Measurements from ENCODE around the gene NLGN1. TPM values are rescaled to one million over a fixed set of nuclear protein-coding genes. Genes with fewer than 3 reads are reported as not detected.
A peak's percentile ranks its signal among the peaks of the same experiment; 100 is the strongest.

The NLGN1 gene
- total and polyA plus RNA-seq, 2 of the 8 experiments (the other 6 are each of a cell fraction or from before 2014, with no cell fraction given), result 7.8 to 14.8 TPM

DNA sequence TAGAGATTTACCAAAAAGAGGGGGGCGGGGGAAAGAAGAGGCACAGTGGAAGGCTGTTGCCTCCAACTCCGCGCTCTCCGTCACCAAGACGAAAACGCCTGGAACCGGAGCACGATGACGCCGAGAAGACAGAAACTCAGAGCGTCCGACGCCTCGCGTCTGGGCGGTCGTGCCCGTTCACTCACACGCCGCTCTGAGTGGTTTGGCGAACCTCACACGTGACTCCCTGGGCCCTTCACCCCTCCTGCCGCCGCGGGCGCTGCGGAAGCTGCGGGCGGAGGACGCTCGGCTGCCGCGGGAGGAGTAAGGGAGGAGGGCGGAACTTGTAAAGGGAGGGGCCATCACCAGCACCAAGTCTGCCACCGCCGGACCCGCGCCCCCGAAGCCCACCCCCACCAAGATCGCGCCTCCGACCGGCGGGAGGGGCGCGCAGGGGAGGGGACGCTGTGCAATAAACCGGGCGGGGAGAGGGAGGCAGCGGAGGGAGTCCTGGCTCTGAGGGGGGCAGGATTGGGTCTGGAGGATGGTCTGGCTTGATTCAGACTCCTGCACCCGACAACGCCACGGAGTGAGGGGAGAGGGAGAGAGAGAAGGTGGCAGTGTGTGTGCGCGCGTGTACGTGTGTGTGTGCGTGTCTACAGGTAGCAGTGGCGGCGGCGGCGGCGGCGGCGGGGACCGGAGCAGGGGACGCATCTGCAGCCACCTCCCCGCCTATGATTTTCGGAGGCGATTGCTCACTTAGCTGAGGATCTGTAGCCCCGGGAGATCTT lies 1.9 kb upstream of the NLGN1 start (continued):
- TF ChIP-seq SRF (IDR thresholded peaks at IDR 0.05; ENCODE audit: low read depth, low read length) (no peak), EZH2 (IDR thresholded peaks at IDR 0.05; ENCODE audit: low read depth, low read length, severe bottlenecking) (peak; percentile 32), POU5F1 (IDR thresholded peaks at IDR 0.05; ENCODE audit: low read depth, low read length) (no peak), RAD21 (IDR thresholded peaks at IDR 0.05 in 1 of 2, conservative IDR thresholded peaks at IDR 0.05 in 1 of 2; ENCODE audit: low read depth in 2 of 2, low read length in 2 of 2) (peak in 1 of 2 experiments; percentile 12; a peak in 1 of 4 replicates), RNF2 (IDR thresholded peaks at IDR 0.05; ENCODE audit: borderline replicate concordance, low read depth, low read length, missing control alignments, poor library complexity, severe bottlenecking) (peak; percentile 8), NRF1 (IDR thresholded peaks at IDR 0.05; ENCODE audit: low read depth, low read length) (no peak), USF2 (IDR thresholded peaks at IDR 0.05; ENCODE audit: low read length) (peak; percentile 82), ASH2L (IDR thresholded peaks at IDR 0.05; ENCODE audit: low read length) (peak; percentile 96), POLR2AphosphoS5 (IDR thresholded peaks at IDR 0.05; ENCODE audit: low read depth, low read length) (peak; percentile 61), FOSL1 (IDR thresholded peaks at IDR 0.05; ENCODE audit: insufficient read depth, low read depth, low read length) (no peak), CREB1 (IDR thresholded peaks at IDR 0.05) (peak; percentile 81), PHF8 (conservative IDR thresholded peaks at IDR 0.05; ENCODE audit: low read depth, low read length) (0 out of 2 replicates have a peak, but pooled peaks have one; percentile 41)
- TF ChIP-seq, protein P1, sequence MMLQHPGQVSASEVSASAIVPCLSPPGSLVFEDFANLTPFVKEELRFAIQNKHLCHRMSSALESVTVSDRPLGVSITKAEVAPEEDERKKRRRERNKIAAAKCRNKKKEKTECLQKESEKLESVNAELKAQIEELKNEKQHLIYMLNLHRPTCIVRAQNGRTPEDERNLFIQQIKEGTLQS (IDR thresholded peaks at IDR 0.05; ENCODE audit: insufficient read depth, low read depth, low read length), result peak; percentile 54; the same call in 1 of the 2 replicates
- TF ChIP-seq, protein P2, sequence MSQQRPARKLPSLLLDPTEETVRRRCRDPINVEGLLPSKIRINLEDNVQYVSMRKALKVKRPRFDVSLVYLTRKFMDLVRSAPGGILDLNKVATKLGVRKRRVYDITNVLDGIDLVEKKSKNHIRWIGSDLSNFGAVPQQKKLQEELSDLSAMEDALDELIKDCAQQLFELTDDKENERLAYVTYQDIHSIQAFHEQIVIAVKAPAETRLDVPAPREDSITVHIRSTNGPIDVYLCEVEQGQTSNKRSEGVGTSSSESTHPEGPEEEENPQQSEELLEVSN (IDR thresholded peaks at IDR 0.05), result peak; percentile 93
